Common myeloid progenitor, CD34-positive (primary cell): ENCODE results near the gene SNX18.
"Not testable (repeated sequence)": the region's sequence is repeated elsewhere in the genome, so short reads cannot be mapped to it uniquely, and the experiment has no call there.

Source experiments
- CTCF ChIA-PET: fragments of 350-600 bp; sonication (Branson Sonifier 250); formaldehyde crosslinking; loops from one replicate; lab custom pipeline; 2021; ENCODE audit warnings: antibody characterized with exemption; lab: Charles Lee
- POLR2A ChIA-PET: fragments of 350-600 bp; sonication (Branson Sonifier 250); formaldehyde crosslinking; loops from one replicate; lab custom pipeline; 2021; ENCODE audit warnings: antibody characterized with exemption; lab: Charles Lee
- DNase-seq, 3 donors: peaks; one replicate each; pipeline versions ENCODE4 v3.0.0 to v3.0.0-alpha.2; 2013
- H3K27ac ChIP-seq, 2 experiments: 1 replicate in 1 of 2; 2 replicates in 1 of 2; pipeline ENCODE4 v1.7.0; 2013; ENCODE audit warnings: inconsistent platforms in 2 of 2, low read length in 2 of 2, mild to moderate bottlenecking in 2 of 2, low read depth in 1 of 2, moderate library complexity in 1 of 2; ENCODE audit not compliant: severe bottlenecking in 2 of 2, insufficient read depth in 1 of 2, poor library complexity in 1 of 2
- H3K27me3 ChIP-seq, 5 experiments: replicated peaks in 2 of 5; 1 replicate in 3 of 5; 2 replicates in 2 of 5; pipeline versions ENCODE4 v1.6.1 to v1.7.0; 2013; ENCODE audit warnings: low read length in 4 of 5, mild to moderate bottlenecking in 2 of 5, moderate library complexity in 2 of 5, inconsistent platforms in 1 of 5; ENCODE audit not compliant: insufficient read depth in 5 of 5, control insufficient read depth in 4 of 5
- H3K36me3 ChIP-seq, 4 experiments: 1 replicate in 2 of 4; 2 replicates in 2 of 4; pipeline versions ENCODE4 v1.6.1 to v1.7.0; 2013; ENCODE audit warnings: low read length in 3 of 4, control low read depth in 1 of 4, mild to moderate bottlenecking in 1 of 4; ENCODE audit not compliant: control insufficient read depth in 4 of 4, insufficient read depth in 4 of 4
- H3K4me1 ChIP-seq, 4 experiments: 1 replicate in 3 of 4; 2 replicates in 1 of 4; pipeline versions ENCODE4 v1.6.1 to v1.7.1; 2013; ENCODE audit warnings: low read length in 3 of 4, mild to moderate bottlenecking in 3 of 4, control low read depth in 1 of 4, inconsistent platforms in 1 of 4, moderate library complexity in 1 of 4; ENCODE audit not compliant: control insufficient read depth in 4 of 4, insufficient read depth in 4 of 4; ENCODE audit errors: control extremely low read depth in 1 of 4
- H3K4me3 ChIP-seq, 7 experiments: 1 replicate in 4 of 7; 2 replicates in 3 of 7; pipeline versions ENCODE4 v1.5.1 to v1.7.0; 2013; ENCODE audit warnings: mild to moderate bottlenecking in 7 of 7, low read length in 6 of 7, moderate library complexity in 6 of 7, inconsistent platforms in 2 of 7, low read depth in 2 of 7, control low read depth in 1 of 7; ENCODE audit not compliant: insufficient read depth in 4 of 7, control insufficient read depth in 1 of 7; ENCODE audit errors: extremely low read depth in 1 of 7
- H3K9me3 ChIP-seq, 5 experiments: 1 replicate in 4 of 5; 2 replicates in 1 of 5; pipeline versions ENCODE4 v1.6.1 to v1.7.1; 2013; ENCODE audit warnings: low read length in 4 of 5, mild to moderate bottlenecking in 2 of 5, inconsistent platforms in 1 of 5, low read depth in 1 of 5, moderate library complexity in 1 of 5; ENCODE audit not compliant: control insufficient read depth in 4 of 5, insufficient read depth in 2 of 5; ENCODE audit errors: control extremely low read depth in 1 of 5
- WGBS: methylation state at CpG from one replicate; pipeline ENCODE4 v1.1.5; 2013; ENCODE audit not compliant: insufficient coverage; 5-methylcytosine and 5-hydroxymethylcytosine counted together

The SNX18 gene

GRCh38 chr5:54536861-54537260 lies 19.3 kb downstream of the SNX18 start:
- H3K4me3 ChIP-seq, H3K9me3 ChIP-seq, DNase-seq, POLR2A ChIA-PET, H3K4me1 ChIP-seq, H3K27me3 ChIP-seq, H3K36me3 ChIP-seq, H3K27ac ChIP-seq: not testable (repeated sequence)
- CTCF ChIA-PET, result interaction anchor here (1.3 kb wide), 1 partner anchor 9 kb away, joined by 3 read pairs; no protein-coding TSS in a partner anchor
- 96% methylated on average over 2 of the region's 4 CpGs for WGBS

- H3K27ac ChIP-seq, result no peak overlapping the region
- H3K4me1 ChIP-seq, result peaks cover 1 to 6% (median 5%) of the 10 kb centered on the region in 4 experiments
- H3K9me3 ChIP-seq, result no peaks in the 10 kb centered on the region
- ChIA-PET CTCF (interaction anchor here (1.3 to 1.6 kb wide), 2 partner anchors 10 to 20 kb away, joined by 3 read pairs; partner anchors contain the start of gene SNX18), POLR2A (no interaction called here)
- no peak overlapping the region for H3K4me3 ChIP-seq
- no peaks in the 10 kb centered on the region for H3K36me3 ChIP-seq
- no peaks in the 10 kb centered on the region for H3K27me3 ChIP-seq
- WGBS, result 83% methylated on average over 1 of the region's 2 CpGs
- no peak for DNase-seq
Measured at GRCh38 chr5:54537725-54538124, 20.2 kb downstream of the SNX18 start.

GRCh38 chr5:54538156-54538555 lies 20.6 kb downstream of the SNX18 start:
- no peaks in the 10 kb centered on the region for H3K36me3 ChIP-seq
- no peaks in the 10 kb centered on the region for H3K9me3 ChIP-seq
- no peak overlapping the region for H3K4me3 ChIP-seq
- DNase-seq, result no peak
- H3K4me1 ChIP-seq, result peaks cover under 1 to 6% (median 5%) of the 10 kb centered on the region in 4 experiments
- H3K27me3 ChIP-seq, result no peaks in the 10 kb centered on the region
- WGBS, result 100% methylated on average over 1 of the region's 3 CpGs
- no peak overlapping the region for H3K27ac ChIP-seq
- CTCF ChIA-PET, result interaction anchor here (1.3 to 1.6 kb wide), 2 partner anchors 11 to 21 kb away, joined by 3 read pairs; partner anchors contain the start of gene SNX18
- POLR2A ChIA-PET, result no interaction called here

GRCh38 chr5:54539001-54539400 lies 21.4 kb downstream of the SNX18 start:
- peaks cover 0 to under 1% (median under 1%) of the 10 kb centered on the region in 4 experiments for H3K4me1 ChIP-seq
- ChIA-PET CTCF (interaction anchor here (1.6 kb wide), 1 partner anchor 22 kb away, joined by 3 read pairs; the partner anchor contains the start of gene SNX18), POLR2A (no interaction called here)
- H3K9me3 ChIP-seq, result no peaks in the 10 kb centered on the region
- WGBS, result 100% methylated on average over 4 of the region's 4 CpGs
- DNase-seq, result no peak
- H3K36me3 ChIP-seq, result peaks cover 0 to 1% (median 0%) of the 10 kb centered on the region in 4 experiments
- no peak overlapping the region for H3K27ac ChIP-seq
- no peaks in the 10 kb centered on the region for H3K27me3 ChIP-seq
- H3K4me3 ChIP-seq, result no peak overlapping the region

- Histone ChIP-seq H3K27ac (no peak overlapping the region), H3K4me1 (no peaks in the 10 kb centered on the region), H3K27me3 (no peaks in the 10 kb centered on the region), H3K9me3 (no peaks in the 10 kb centered on the region), H3K36me3 (peaks cover 0 to 3% (median 0%) of the 10 kb centered on the region in 4 experiments), H3K4me3 (no peak overlapping the region)
- ChIA-PET CTCF (no interaction called here), POLR2A (no interaction called here)
- WGBS, result 80% methylated on average over 1 of the region's 3 CpGs
- DNase-seq, result no peak
Measured at GRCh38 chr5:54540286-54540685, 22.7 kb downstream of the SNX18 start.

- 100% methylated on average over 9 of the region's 12 CpGs for WGBS
- POLR2A ChIA-PET, result no interaction called here
- Histone ChIP-seq H3K27me3 (no peaks in the 10 kb centered on the region), H3K27ac (no peak overlapping the region), H3K4me1 (no peaks in the 10 kb centered on the region), H3K36me3 (peaks cover 0 to 5% (median 1%) of the 10 kb centered on the region in 4 experiments), H3K4me3 (no peak overlapping the region), H3K9me3 (no peaks in the 10 kb centered on the region)
- no peak for DNase-seq
- CTCF ChIA-PET, result interaction anchor here (0.5 kb wide), 2 partner anchors 351 to 1600 kb away, joined by 3 read pairs; no protein-coding TSS in a partner anchor
Measured at GRCh38 chr5:54541823-54542783, 24.5 kb downstream of the SNX18 start.

- H3K27me3 ChIP-seq, result no peaks in the 10 kb centered on the region
- no peak overlapping the region for H3K27ac ChIP-seq
- no peak for DNase-seq
- H3K4me1 ChIP-seq, result no peaks in the 10 kb centered on the region
- no peak overlapping the region for H3K4me3 ChIP-seq
- 100% methylated on average over 4 of the region's 4 CpGs for WGBS
- no peaks in the 10 kb centered on the region for H3K9me3 ChIP-seq
- POLR2A ChIA-PET, result no interaction called here
- peaks cover 0 to 10% (median 5%) of the 10 kb centered on the region in 4 experiments for H3K36me3 ChIP-seq
- CTCF ChIA-PET, result no interaction called here
Measured at GRCh38 chr5:54544044-54544443, 26.5 kb downstream of the SNX18 start.
